HuH-7 (cell line): ENCODE measurements around the gene FXYD2.
"Not testable (repeated sequence)": the region's sequence is repeated elsewhere in the genome, so short reads cannot be mapped to it uniquely, and the experiment has no call there.

Experiments used
- DNase-seq: peaks from one replicate; pipeline ENCODE4 v3.0.0; 2011; ENCODE audit warnings: low spot score

Gene FXYD2

GRCh38 chr11:117824571-117825537 is at the start of gene FXYD2:
Gene FXYD2, minus strand, starts transcription at chr11:117824744. Its CDS starts 66 bp downstream, at chr11:117824678.
- no peak for DNase-seq

- no peak for DNase-seq
Measured at GRCh38 chr11:117873828-117874125, 49.2 kb upstream of the FXYD2 start.

GRCh38 chr11:117872975-117873827 is 48.7 kb upstream of the FXYD2 start:
- no peak for DNase-seq

GRCh38 chr11:117872420-117872961 is 47.9 kb upstream of the FXYD2 start:
- DNase-seq = no peak

- no peak for DNase-seq
Measured at GRCh38 chr11:117871784-117872183, 47.2 kb upstream of the FXYD2 start.

GRCh38 chr11:117871160-117871559 is 46.6 kb upstream of the FXYD2 start:
- no peak for DNase-seq

- no peak for DNase-seq
Measured at GRCh38 chr11:117870103-117870952, 45.8 kb upstream of the FXYD2 start.

GRCh38 chr11:117869604-117870003 is 45.1 kb upstream of the FXYD2 start:
- no peak for DNase-seq

GRCh38 chr11:117868815-117869561 is 44.4 kb upstream of the FXYD2 start:
- DNase-seq = no peak

- no peak for DNase-seq
Measured at GRCh38 chr11:117868088-117868487, 43.5 kb upstream of the FXYD2 start.

GRCh38 chr11:117866526-117866925 is 42.0 kb upstream of the FXYD2 start:
- DNase-seq = no peak

- not testable (repeated sequence) for DNase-seq
Measured at GRCh38 chr11:117865546-117865945, 41.0 kb upstream of the FXYD2 start.

GRCh38 chr11:117863383-117863782 is 38.8 kb upstream of the FXYD2 start:
- DNase-seq = no peak

- DNase-seq = no peak
Measured at GRCh38 chr11:117862753-117863152, 38.2 kb upstream of the FXYD2 start.

GRCh38 chr11:117862019-117862725 is 37.6 kb upstream of the FXYD2 start:
- DNase-seq = no peak

GRCh38 chr11:117861151-117862018 is 36.8 kb upstream of the FXYD2 start:
- no peak for DNase-seq

- no peak for DNase-seq
Measured at GRCh38 chr11:117860139-117860538, 35.6 kb upstream of the FXYD2 start.

- DNase-seq = no peak
Measured at GRCh38 chr11:117859488-117860112, 35.1 kb upstream of the FXYD2 start.

- no peak for DNase-seq
Measured at GRCh38 chr11:117859061-117859460, 34.5 kb upstream of the FXYD2 start.
